B cell (primary cell): ENCODE measurements around the gene UNC119. TPM values are rescaled to one million over a fixed set of nuclear protein-coding genes. Genes with fewer than 3 reads are reported as not detected.
A peak's percentile ranks its signal among the peaks of the same experiment; 100 is the strongest.

ENCODE experiments used
- ATAC-seq: fragments of 200-7000 bp; cut with Tn5 transposase; one replicate; pipeline ENCODE4 v1.10.0; 2021; ENCODE audit warnings: low read depth, mild to moderate bottlenecking, moderate number of reproducible peaks, moderate library complexity
- CTCF ChIA-PET: fragments of 350-600 bp; sonication (Branson Sonifier 250); formaldehyde crosslinking; loops from one replicate; lab custom pipeline; 2021; ENCODE audit warnings: antibody characterized with exemption, inconsistent platforms; lab: Charles Lee
- POLR2A ChIA-PET: fragments of 350-600 bp; sonication (Branson Sonifier 250); formaldehyde crosslinking; loops from one replicate; lab custom pipeline; 2021; ENCODE audit warnings: antibody characterized with exemption; lab: Charles Lee
- DNase-seq: peaks from one replicate; pipeline ENCODE4 v3.0.0; 2013
- H2AFZ ChIP-seq: 2 replicates; pipeline ENCODE4 v1.6.1; 2012; ENCODE audit warnings: mild to moderate bottlenecking, low read depth, low read length; ENCODE audit not compliant: insufficient read depth, poor library complexity, severe bottlenecking
- H3K27ac ChIP-seq, 2 donors: 1 replicate in 1 of 2; 2 replicates in 1 of 2; pipeline ENCODE4 v1.5.1; 2012 to 2013; ENCODE audit warnings: low read length in 2 of 2, mild to moderate bottlenecking in 2 of 2, moderate library complexity in 1 of 2
- H3K27me3 ChIP-seq, 4 experiments: fragments of 200-600 bp in 1 of 4; sonication (generic) in 1 of 4; replicated peaks in 1 of 4; 1 replicate in 2 of 4; 2 replicates in 2 of 4; pipeline versions ENCODE4 v1.6.1 to v1.7.0; 2013 to 2016; ENCODE audit warnings: low read length in 3 of 4, mild to moderate bottlenecking in 2 of 4, mixed read lengths in 1 of 4, moderate library complexity in 1 of 4; ENCODE audit not compliant: insufficient read depth in 4 of 4, control insufficient read depth in 3 of 4; ENCODE audit errors: control extremely low read depth in 1 of 4
- H3K36me3 ChIP-seq, 2 experiments: replicated peaks in 1 of 2; 1 replicate in 1 of 2; 2 replicates in 1 of 2; pipeline versions ENCODE4 v1.6.1 to v1.7.1; 2013; ENCODE audit warnings: low read length in 1 of 2; ENCODE audit not compliant: insufficient read depth in 2 of 2, control insufficient read depth in 1 of 2; ENCODE audit errors: control extremely low read depth in 1 of 2, extremely low read depth in 1 of 2
- H3K4me1 ChIP-seq, 2 donors: fragments of 200-600 bp in 1 of 2; sonication (generic) in 1 of 2; 1 replicate in 1 of 2; 2 replicates in 1 of 2; pipeline versions ENCODE4 v1.5.1 to v1.6.1; 2013 to 2017; ENCODE audit warnings: low read length in 2 of 2; ENCODE audit not compliant: control insufficient read depth in 2 of 2, insufficient read depth in 2 of 2
- H3K4me2 ChIP-seq: replicated peaks from 2 replicates; pipeline ENCODE3; 2012; ENCODE audit warnings: mild to moderate bottlenecking, low read depth, low read length; ENCODE audit not compliant: poor library complexity, severe bottlenecking
- H3K4me3 ChIP-seq, 5 experiments: fragments of 200-600 bp in 1 of 5; sonication (generic) in 1 of 5; 1 replicate in 3 of 5; 2 replicates in 2 of 5; pipeline versions ENCODE4 v1.5.1 to v1.7.0; 2011 to 2016; ENCODE audit warnings: low read length in 4 of 5, mild to moderate bottlenecking in 4 of 5, low read depth in 2 of 5, control low read depth in 1 of 5, moderate library complexity in 1 of 5; ENCODE audit not compliant: insufficient read depth in 1 of 5; ENCODE audit errors: control extremely low read depth in 1 of 5, extremely low read depth in 1 of 5
- H3K79me2 ChIP-seq: fragments of 200-600 bp; sonication (generic); one replicate; pipeline ENCODE4 v1.6.0; 2016; ENCODE audit warnings: low read length; ENCODE audit not compliant: control insufficient read depth, insufficient read depth
- H3K9ac ChIP-seq: fragments of 200-600 bp; sonication (generic); 2 replicates; pipeline ENCODE4 v1.6.1; 2017; ENCODE audit warnings: mild to moderate bottlenecking, low read length, moderate library complexity
- H3K9me3 ChIP-seq, 3 donors: one replicate each; pipeline versions ENCODE4 v1.6.1 to v1.7.1; 2013; ENCODE audit warnings: low read length in 2 of 3; ENCODE audit not compliant: control insufficient read depth in 2 of 3, insufficient read depth in 1 of 3; ENCODE audit errors: control extremely low read depth in 1 of 3
- H4K20me1 ChIP-seq: 2 replicates; pipeline ENCODE4 v1.6.0; 2012; ENCODE audit warnings: mild to moderate bottlenecking, low read length; ENCODE audit not compliant: insufficient read depth, control insufficient read depth, poor library complexity, severe bottlenecking
- H3K27ac Mint-ChIP-seq: one replicate; pipeline ENCODE4 v1.8.0; 2021; ENCODE audit warnings: mixed read lengths
- H3K27me3 Mint-ChIP-seq: one replicate; pipeline ENCODE4 v1.8.0; 2021; ENCODE audit warnings: mixed read lengths
- H3K4me1 Mint-ChIP-seq: one replicate; pipeline ENCODE4 v1.8.0; 2021; ENCODE audit warnings: mixed read lengths
- H3K4me3 Mint-ChIP-seq: one replicate; pipeline ENCODE4 v1.8.0; 2021; ENCODE audit warnings: mixed read lengths
- H3K9me3 Mint-ChIP-seq: one replicate; pipeline ENCODE4 v1.8.0; 2022; ENCODE audit warnings: mixed read lengths; ENCODE audit not compliant: insufficient read depth
- EZH2 ChIP-seq: IDR thresholded peaks from 2 replicates; pipeline ENCODE4 v1.6.1; 2012; ENCODE audit warnings: borderline replicate concordance, low read depth, mild to moderate bottlenecking, moderate library complexity, low read length; ENCODE audit not compliant: insufficient read depth, poor library complexity, severe bottlenecking
- WGBS: methylation state at CpG from one replicate; pipeline ENCODE4 v1.1.5; 2013; ENCODE audit warnings: missing lambda C conversion rate; ENCODE audit not compliant: insufficient coverage; 5-methylcytosine and 5-hydroxymethylcytosine counted together
- intact Hi-C: fragments of 100-400 bp; cut with micrococcal nuclease; formaldehyde crosslinking; loops from one replicate; pipeline ENCODE4 v1.10.0; 2022
- polyA plus RNA-seq: library from polyadenylated mRNA; depleted of rRNA; stranded (reverse); fragments of >200 nt; gene quantifications from 2 replicates; pipeline ENCODE4 v1.2.3, GENCODE V29; 2012
- total RNA-seq, 2 donors: library from RNA; stranded (reverse); fragments of 120-200 nt in 1 of 2; gene quantifications; 1 replicate in 1 of 2; 2 replicates in 1 of 2; pipeline versions ENCODE4 v1.2.3 to v1.2.4, GENCODE V29; 2013 to 2022
- TF ChIP-seq, protein P1 (sequence below): fragments of 200-600 bp; IDR thresholded peaks from one replicate; pipeline ENCODE4 v1.8.0; 2022; ENCODE audit warnings: antibody characterized with exemption, mild to moderate bottlenecking

Gene UNC119
- total and polyA plus RNA-seq, 2 donors (not counting 1 experiment from before 2014, with no cell fraction given), result 75.3 to 174 TPM

DNA sequence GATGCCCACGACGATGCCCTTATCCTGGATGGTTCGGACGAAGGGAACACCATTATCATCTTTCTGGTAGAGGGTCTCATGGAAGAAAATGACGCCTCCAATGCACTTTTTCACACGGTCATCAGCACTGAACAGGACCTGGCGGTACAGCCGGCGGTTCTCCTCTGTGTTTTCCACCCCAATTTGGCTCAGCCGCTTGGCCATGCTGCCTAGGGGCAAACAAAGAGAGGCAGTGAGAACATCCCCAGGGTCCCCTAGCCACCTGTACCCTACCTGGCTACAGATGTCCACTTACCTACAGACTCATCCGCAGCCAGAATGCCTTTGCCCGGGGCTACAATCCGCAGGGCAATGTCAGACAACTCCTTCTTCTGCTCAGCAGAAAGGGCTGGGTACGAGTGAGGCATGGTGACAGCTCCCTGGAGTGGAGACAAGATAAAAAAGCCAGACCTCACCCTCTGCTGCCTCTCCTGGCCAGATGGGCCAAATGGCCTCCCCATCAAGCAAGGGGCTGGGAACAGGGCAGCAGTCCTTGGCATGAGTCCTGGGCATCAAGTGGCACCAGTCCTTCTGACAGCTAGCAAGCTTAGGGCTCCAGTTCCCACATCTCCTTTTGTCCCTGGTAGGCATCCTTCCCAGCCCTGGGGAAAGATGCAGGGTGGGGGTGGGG is 22.8 kb upstream of the UNC119 start:
- Histone ChIP-seq H3K27ac (no peak overlapping the region), H3K4me3 (no peak overlapping the region), H3K4me2 (no peak overlapping the region), H4K20me1 (no peaks in the 10 kb centered on the region), H3K9me3 (no peaks in the 10 kb centered on the region), H3K4me1 (peaks cover 18 to 37% of the 10 kb centered on the region in 2 donors), H2AFZ (no peak overlapping the region), H3K9ac (no peak overlapping the region), H3K27me3 (no peaks in the 10 kb centered on the region), H3K36me3 (peaks cover 0 to 3% of the 10 kb centered on the region in 2 experiments), H3K79me2 (peaks cover 62% of the 10 kb centered on the region)
- 98% methylated on average over 14 of the region's 14 CpGs for WGBS
- Mint-ChIP-seq H3K4me1 (peaks cover 39% of the 10 kb centered on the region), H3K27ac (no peak overlapping the region), H3K27me3 (no peaks in the 10 kb centered on the region), H3K4me3 (no peak overlapping the region), H3K9me3 (no peaks in the 10 kb centered on the region)
- DNase-seq (no peak), ATAC-seq (no peak)
- CTCF ChIA-PET, result interaction anchor here (1.3 to 1.5 kb wide), 2 partner anchors 38 to 83 kb away, joined by 4 to 5 read pairs; no protein-coding TSS in a partner anchor
- intact Hi-C loops, result loop anchor here (10.0 kb wide), 1 partner anchor 140 kb away; the partner anchor contains the start of genes PROCA1, RAB34 and RPL23A
- POLR2A ChIA-PET, result interaction anchor here (0.6 to 1.8 kb wide), 3 partner anchors 23 to 28 kb away, joined by 3 to 4 read pairs (median 4); partner anchors contain the start of genes SPAG5 and UNC119
- TF ChIP-seq, protein P1, sequence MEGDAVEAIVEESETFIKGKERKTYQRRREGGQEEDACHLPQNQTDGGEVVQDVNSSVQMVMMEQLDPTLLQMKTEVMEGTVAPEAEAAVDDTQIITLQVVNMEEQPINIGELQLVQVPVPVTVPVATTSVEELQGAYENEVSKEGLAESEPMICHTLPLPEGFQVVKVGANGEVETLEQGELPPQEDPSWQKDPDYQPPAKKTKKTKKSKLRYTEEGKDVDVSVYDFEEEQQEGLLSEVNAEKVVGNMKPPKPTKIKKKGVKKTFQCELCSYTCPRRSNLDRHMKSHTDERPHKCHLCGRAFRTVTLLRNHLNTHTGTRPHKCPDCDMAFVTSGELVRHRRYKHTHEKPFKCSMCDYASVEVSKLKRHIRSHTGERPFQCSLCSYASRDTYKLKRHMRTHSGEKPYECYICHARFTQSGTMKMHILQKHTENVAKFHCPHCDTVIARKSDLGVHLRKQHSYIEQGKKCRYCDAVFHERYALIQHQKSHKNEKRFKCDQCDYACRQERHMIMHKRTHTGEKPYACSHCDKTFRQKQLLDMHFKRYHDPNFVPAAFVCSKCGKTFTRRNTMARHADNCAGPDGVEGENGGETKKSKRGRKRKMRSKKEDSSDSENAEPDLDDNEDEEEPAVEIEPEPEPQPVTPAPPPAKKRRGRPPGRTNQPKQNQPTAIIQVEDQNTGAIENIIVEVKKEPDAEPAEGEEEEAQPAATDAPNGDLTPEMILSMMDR, result no peak
- TF ChIP-seq EZH2, result no peak

DNA sequence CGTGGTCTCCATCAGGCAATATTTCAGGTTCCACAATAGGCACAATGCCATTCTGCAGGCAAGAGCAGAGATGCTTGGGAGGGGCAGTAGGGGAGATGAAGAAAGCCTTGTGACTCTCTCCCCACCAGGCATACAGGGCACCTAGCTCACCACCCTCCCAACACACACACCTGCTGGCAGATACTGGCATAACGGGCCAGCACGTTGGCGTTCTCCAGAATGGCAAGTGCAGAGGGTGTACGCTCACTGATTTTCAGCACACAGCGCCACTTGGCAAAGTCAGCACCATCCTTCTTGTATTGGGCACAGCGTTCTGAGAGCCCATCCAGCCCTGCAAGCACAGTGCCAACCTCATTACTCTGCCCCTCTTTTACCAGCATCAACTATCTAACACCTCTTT is 22.1 kb upstream of the UNC119 start:
- Mint-ChIP-seq H3K9me3 (no peaks in the 10 kb centered on the region), H3K4me1 (peaks cover 45% of the 10 kb centered on the region), H3K27ac (no peak overlapping the region), H3K27me3 (no peaks in the 10 kb centered on the region), H3K4me3 (no peak overlapping the region)
- TF ChIP-seq, protein P1, result no peak
- TF ChIP-seq EZH2, result no peak
- DNase-seq, result peak; percentile 31
- Histone ChIP-seq H4K20me1 (peaks cover 4% of the 10 kb centered on the region), H3K9ac (no peak overlapping the region), H3K9me3 (no peaks in the 10 kb centered on the region), H2AFZ (no peak overlapping the region), H3K27me3 (no peaks in the 10 kb centered on the region), H3K36me3 (peaks cover 0 to 3% of the 10 kb centered on the region in 2 experiments), H3K4me2 (no peak overlapping the region), H3K4me3 (no peak overlapping the region), H3K4me1 (peaks cover 25 to 44% of the 10 kb centered on the region in 2 donors), H3K27ac (no peak overlapping the region), H3K79me2 (peaks cover 69% of the 10 kb centered on the region)
- 88% methylated on average over 6 of the region's 7 CpGs for WGBS
- intact Hi-C loops, result loop anchor here (5.0 to 10.0 kb wide), 2 partner anchors 140 to 237 kb away; partner anchors contain the start of genes IFT20, PROCA1, RAB34 and RPL23A
- CTCF ChIA-PET, result interaction anchor here (1.5 kb wide), 1 partner anchor 38 kb away, joined by 5 read pairs; no protein-coding TSS in a partner anchor
- no peak for ATAC-seq
- POLR2A ChIA-PET, result interaction anchor here (0.6 to 1.8 kb wide), 2 partner anchors 25 to 28 kb away, joined by 3 to 4 read pairs; partner anchors contain the start of gene SPAG5
